KMS-11 (cell line): Measurements from ENCODE around the gene INPP5B.

Source experiments
- H2AFZ ChIP-seq: fragments of 200-600 bp; sonication (generic); 2 replicates; pipeline ENCODE4 v1.6.1; 2016; ENCODE audit warnings: antibody characterized with exemption, mixed run types, low read depth
- H3K27ac ChIP-seq: fragments of 200-600 bp; sonication (generic); 2 replicates; pipeline ENCODE4 v1.6.1; 2016; ENCODE audit warnings: mild to moderate bottlenecking, mixed run types
- H3K27me3 ChIP-seq: fragments of 200-600 bp; sonication (generic); 2 replicates; pipeline ENCODE4 v1.6.1; 2017; ENCODE audit warnings: mild to moderate bottlenecking, low read depth, mixed run types, moderate library complexity; ENCODE audit not compliant: insufficient read depth
- H3K36me3 ChIP-seq: fragments of 200-600 bp; sonication (generic); 2 replicates; pipeline ENCODE4 v1.6.1; 2017; ENCODE audit warnings: mild to moderate bottlenecking, mixed run types; ENCODE audit not compliant: insufficient read depth
- H3K4me1 ChIP-seq: fragments of 200-600 bp; sonication (generic); 2 replicates; pipeline ENCODE4 v1.6.1; 2016; ENCODE audit warnings: mild to moderate bottlenecking, low read depth, mixed run types; ENCODE audit not compliant: poor library complexity, severe bottlenecking
- H3K4me2 ChIP-seq: fragments of 200-600 bp; sonication (generic); 2 replicates; pipeline ENCODE4 v1.7.0; 2016; ENCODE audit warnings: mild to moderate bottlenecking, mixed run types
- H3K4me3 ChIP-seq: fragments of 200-600 bp; sonication (generic); IDR thresholded peaks from 2 replicates; pipeline ENCODE4 v1.6.1; 2017; ENCODE audit warnings: low read depth, low read length, mixed read lengths; ENCODE audit not compliant: insufficient read depth
- H3K79me2 ChIP-seq: fragments of 200-600 bp; sonication (generic); 2 replicates; pipeline ENCODE4 v1.6.1; 2016; ENCODE audit warnings: low read depth, mixed run types; ENCODE audit not compliant: insufficient read depth
- H3K9ac ChIP-seq: fragments of 200-600 bp; sonication (generic); 2 replicates; pipeline ENCODE4 v1.6.1; 2016; ENCODE audit warnings: mild to moderate bottlenecking, mixed run types
- H4K20me1 ChIP-seq: fragments of 200-600 bp; sonication (generic); 2 replicates; pipeline ENCODE4 v1.6.1; 2016; ENCODE audit warnings: mild to moderate bottlenecking, mixed run types; ENCODE audit not compliant: insufficient read depth
- CTCF ChIP-seq: fragments of 200-600 bp; sonication (generic); conservative IDR thresholded peaks from 2 replicates; pipeline ENCODE4 v1.6.1; 2017; ENCODE audit warnings: low read depth, mild to moderate bottlenecking, antibody characterized with exemption, low read length, moderate library complexity, mixed read lengths

INPP5B gene

GRCh38 chr1:37879865-37880264, 67.0 kb downstream of the INPP5B start:
- no peak overlapping the region for H3K4me3 ChIP-seq
- H3K4me1 ChIP-seq: no peaks in the 10 kb centered on the region
- no peak overlapping the region for H3K27ac ChIP-seq
- H3K36me3 ChIP-seq: no peaks in the 10 kb centered on the region
- no peak overlapping the region for H2AFZ ChIP-seq
- H3K27me3 ChIP-seq: no peaks in the 10 kb centered on the region
- TF ChIP-seq CTCF: no peak
- H3K4me2 ChIP-seq: no peak overlapping the region
- H3K9ac ChIP-seq: no peak overlapping the region
- H3K79me2 ChIP-seq: no peaks in the 10 kb centered on the region
- H4K20me1 ChIP-seq: no peaks in the 10 kb centered on the region

GRCh38 chr1:37878071-37878470, 68.8 kb downstream of the INPP5B start:
- no peaks in the 10 kb centered on the region for H3K36me3 ChIP-seq
- H3K4me2 ChIP-seq: no peak overlapping the region
- no peak overlapping the region for H3K9ac ChIP-seq
- H3K4me1 ChIP-seq: no peaks in the 10 kb centered on the region
- no peak overlapping the region for H2AFZ ChIP-seq
- no peaks in the 10 kb centered on the region for H4K20me1 ChIP-seq
- H3K27ac ChIP-seq: no peak overlapping the region
- no peak for TF ChIP-seq CTCF
- H3K4me3 ChIP-seq: no peak overlapping the region
- no peaks in the 10 kb centered on the region for H3K79me2 ChIP-seq
- no peaks in the 10 kb centered on the region for H3K27me3 ChIP-seq

- no peak overlapping the region for H3K27ac ChIP-seq
- H3K4me2 ChIP-seq: no peak overlapping the region
- H2AFZ ChIP-seq: no peak overlapping the region
- no peaks in the 10 kb centered on the region for H3K79me2 ChIP-seq
- H3K9ac ChIP-seq: no peak overlapping the region
- no peak overlapping the region for H3K4me3 ChIP-seq
- TF ChIP-seq CTCF: no peak
- no peaks in the 10 kb centered on the region for H3K4me1 ChIP-seq
- H3K36me3 ChIP-seq: no peaks in the 10 kb centered on the region
- H3K27me3 ChIP-seq: no peaks in the 10 kb centered on the region
- H4K20me1 ChIP-seq: no peaks in the 10 kb centered on the region
These were observed 71.0 kb downstream of the INPP5B start for GRCh38 chr1:37875833-37876232.

GRCh38 chr1:37872692-37873091, 74.2 kb downstream of the INPP5B start:
- Histone ChIP-seq H3K36me3 (no peaks in the 10 kb centered on the region), H3K27me3 (no peaks in the 10 kb centered on the region), H4K20me1 (no peaks in the 10 kb centered on the region), H2AFZ (no peak overlapping the region), H3K9ac (no peak overlapping the region), H3K4me3 (no peak overlapping the region), H3K4me1 (no peaks in the 10 kb centered on the region), H3K27ac (no peak overlapping the region), H3K79me2 (no peaks in the 10 kb centered on the region), H3K4me2 (no peak overlapping the region)
- TF ChIP-seq CTCF: no peak

- no peaks in the 10 kb centered on the region for H4K20me1 ChIP-seq
- no peak overlapping the region for H3K4me2 ChIP-seq
- no peak overlapping the region for H3K9ac ChIP-seq
- no peak for TF ChIP-seq CTCF
- no peaks in the 10 kb centered on the region for H3K36me3 ChIP-seq
- H2AFZ ChIP-seq: no peak overlapping the region
- no peaks in the 10 kb centered on the region for H3K27me3 ChIP-seq
- no peak overlapping the region for H3K4me3 ChIP-seq
- H3K79me2 ChIP-seq: no peaks in the 10 kb centered on the region
- H3K4me1 ChIP-seq: no peaks in the 10 kb centered on the region
- H3K27ac ChIP-seq: no peak overlapping the region
These were observed 78.4 kb downstream of the INPP5B start for GRCh38 chr1:37868466-37868865.
